ENCODE measurements around the gene PCBP3.

The PCBP3 gene

DNA sequence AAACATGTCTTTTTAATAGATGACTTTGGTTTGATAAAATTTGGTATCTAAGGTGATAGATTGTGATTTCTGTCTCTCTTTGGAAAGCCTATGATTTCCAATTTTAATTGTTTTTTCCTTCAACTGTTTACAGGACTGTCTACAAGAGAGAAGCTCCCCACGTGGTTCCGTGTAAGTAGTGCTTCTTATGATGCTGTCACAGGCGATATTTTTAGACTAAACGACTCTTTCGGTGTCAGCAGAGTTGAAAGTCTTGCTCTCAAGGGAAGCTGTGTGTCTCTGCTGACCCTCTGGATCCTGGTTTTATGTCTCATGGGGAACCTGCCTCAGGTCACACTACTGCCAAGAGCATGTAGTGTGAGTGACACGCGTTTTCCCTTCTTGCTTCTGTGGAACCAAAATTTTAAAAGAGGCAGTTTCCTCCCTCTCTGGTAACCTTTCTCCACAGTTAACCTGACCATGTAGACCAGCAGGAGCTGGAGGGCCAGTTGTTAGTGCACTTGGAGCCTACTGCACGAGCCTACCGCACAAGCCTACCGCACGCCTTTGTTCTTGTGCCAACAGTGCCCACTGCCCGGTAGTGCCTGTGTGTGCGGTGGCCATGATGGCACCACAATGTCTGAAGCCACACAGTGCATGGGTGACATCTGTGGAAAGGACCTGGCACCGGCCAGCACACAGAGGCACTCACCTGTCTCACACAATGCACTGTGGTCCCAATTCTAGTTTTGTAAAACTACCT lies 91.9 kb downstream of the PCBP3 start:
- DNase-seq: no peak

DNA sequence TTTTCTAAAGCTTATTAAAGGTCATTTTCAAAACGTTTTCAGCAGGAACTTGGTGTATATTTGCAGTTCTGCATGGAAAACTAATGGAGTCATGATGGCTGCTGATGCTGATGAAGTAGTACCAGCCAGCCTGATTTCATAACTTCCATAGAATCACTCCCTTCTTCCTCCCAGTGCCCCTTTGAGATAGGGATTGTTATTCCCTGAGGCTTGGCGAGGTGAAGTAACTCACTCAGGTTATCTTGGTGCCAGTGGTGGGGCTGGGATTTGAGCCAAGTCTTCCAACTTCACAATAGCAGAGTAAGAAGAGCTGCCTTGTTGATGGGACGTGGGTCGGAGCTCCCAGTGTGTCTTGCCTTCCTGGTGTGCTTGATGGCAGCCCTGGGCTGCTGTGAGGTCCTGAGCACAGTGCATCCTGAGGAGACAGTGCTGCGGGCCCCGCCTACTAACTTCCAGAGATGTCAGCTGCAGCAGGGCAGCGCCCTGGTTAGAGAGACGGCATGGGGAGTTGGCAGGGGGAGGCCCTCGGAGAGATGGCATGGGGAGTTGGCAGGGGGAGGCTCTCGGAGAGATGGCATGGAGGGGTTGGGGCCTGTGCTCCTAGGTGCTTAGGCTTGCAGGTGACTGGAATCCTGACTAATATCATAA lies 92.6 kb downstream of the PCBP3 start:
- DNase-seq: no peak

- DNase-seq: no peak
Measured at GRCh38 chr21:45736690-45737484, 93.4 kb downstream of the PCBP3 start.

- DNase-seq: no peak
Measured at GRCh38 chr21:45737485-45738166, 94.1 kb downstream of the PCBP3 start.

DNA sequence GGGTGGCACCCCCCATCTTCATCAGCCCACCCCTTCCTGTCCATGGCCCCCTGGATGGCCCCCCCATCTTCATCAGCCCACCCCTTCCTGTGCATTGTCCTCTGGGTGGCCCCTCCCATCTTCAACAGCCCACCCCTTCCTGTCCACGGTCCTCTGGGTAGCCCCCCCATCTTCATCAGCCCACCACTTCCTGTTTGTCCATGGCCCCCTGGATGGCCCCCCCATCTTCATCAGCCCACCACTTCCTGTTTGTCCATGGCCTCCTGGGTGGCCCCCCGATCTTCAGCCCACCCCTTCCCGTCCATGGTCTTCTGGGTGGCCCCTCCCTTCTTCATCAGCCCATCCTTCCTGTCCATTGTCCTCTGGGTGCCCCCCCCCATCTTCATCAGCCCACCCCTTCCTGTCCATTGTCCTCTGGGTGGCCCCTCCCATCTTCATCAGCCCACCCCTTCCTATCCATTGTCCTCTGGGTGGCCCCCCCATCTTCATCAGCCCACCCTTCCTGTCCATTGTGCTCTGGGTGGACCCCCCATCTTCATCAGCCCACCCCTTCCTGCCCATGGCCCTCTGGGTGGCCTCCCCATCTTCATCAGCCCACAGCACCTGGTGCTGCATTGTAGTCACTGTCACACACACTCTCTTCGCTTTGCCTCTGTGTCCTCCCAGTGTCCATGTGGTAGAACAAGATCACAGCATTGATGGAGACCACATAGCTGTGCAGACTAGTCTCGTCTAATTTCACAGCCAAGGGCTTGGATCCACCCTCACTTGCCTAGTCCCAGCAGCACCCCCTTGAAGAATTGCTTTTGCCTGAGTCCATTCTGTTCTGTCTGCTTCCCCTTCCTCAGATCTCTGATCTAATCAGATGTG lies 95.9 kb downstream of the PCBP3 start:
- DNase-seq: no peak

DNA sequence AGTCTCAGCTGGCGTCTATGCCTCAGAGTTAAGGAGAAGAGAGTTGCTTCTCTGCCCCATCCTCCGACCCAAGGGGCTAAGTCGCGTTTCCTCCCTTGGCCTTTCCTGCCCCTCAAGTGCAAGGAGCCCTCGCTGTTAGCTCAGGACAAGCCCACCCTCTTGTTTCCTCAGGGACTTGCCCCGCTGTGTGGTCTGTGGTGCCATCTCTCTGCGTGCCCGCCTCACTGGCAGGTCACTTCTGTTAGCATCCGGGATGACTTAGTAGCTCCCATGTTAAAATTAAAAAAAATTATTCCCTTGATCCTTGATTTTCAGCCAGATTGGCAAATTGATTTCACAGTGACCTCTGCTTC lies 96.5 kb downstream of the PCBP3 start:
- no peak for DNase-seq

- DNase-seq: no peak
Measured at GRCh38 chr21:45740491-45741357, 97.2 kb downstream of the PCBP3 start.

DNA sequence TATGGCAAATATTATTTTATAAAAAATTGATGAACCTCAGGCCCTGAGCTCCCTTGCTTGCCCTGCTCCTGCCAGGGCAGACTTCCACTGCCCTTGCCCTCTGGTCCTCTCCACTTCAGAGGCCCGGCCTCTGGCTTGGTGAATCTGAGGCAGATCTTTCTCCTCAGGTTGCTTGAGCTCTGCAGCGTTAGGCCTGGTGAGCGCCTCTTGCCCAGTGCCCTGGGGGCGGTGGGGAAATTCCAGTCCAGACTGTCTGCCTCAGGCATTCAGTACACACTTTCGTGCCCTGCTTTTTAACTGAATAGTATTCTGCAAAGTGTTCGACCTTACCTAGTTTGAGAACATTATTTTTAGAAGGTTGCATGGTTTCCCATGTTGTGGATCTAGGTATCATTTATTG lies 98.2 kb downstream of the PCBP3 start:
- no peak for DNase-seq

- DNase-seq: no peak
Measured at GRCh38 chr21:45742247-45742646, 98.7 kb downstream of the PCBP3 start.

- DNase-seq: no peak
Measured at GRCh38 chr21:45745256-45745655, 101.7 kb downstream of the PCBP3 start.

DNA sequence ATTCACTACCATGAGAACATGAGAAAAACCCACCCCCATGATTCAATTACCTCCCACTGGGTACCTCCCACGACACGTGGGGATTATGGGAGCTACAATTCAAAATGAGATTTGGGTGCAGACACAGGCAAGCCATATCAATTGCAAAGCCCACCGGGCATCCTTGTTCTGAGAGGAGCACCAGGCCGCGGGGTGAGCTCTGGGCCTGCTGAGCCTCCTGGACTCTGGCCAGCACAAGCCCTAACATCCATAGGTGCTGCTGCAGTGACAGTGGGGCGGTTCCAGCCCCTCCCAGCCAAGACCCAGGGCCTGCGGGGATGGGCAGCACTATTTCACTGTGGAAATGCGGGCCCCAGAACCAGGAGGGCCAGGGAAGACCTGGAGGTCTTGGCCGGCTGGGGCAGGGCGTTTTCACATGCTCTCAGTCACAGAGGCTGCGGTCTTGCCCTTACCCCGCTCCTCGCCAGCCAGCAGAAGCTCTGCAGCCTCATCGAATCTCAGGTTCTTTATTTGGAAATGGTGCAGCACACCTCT lies 103.8 kb downstream of the PCBP3 start:
- DNase-seq: no peak

DNA sequence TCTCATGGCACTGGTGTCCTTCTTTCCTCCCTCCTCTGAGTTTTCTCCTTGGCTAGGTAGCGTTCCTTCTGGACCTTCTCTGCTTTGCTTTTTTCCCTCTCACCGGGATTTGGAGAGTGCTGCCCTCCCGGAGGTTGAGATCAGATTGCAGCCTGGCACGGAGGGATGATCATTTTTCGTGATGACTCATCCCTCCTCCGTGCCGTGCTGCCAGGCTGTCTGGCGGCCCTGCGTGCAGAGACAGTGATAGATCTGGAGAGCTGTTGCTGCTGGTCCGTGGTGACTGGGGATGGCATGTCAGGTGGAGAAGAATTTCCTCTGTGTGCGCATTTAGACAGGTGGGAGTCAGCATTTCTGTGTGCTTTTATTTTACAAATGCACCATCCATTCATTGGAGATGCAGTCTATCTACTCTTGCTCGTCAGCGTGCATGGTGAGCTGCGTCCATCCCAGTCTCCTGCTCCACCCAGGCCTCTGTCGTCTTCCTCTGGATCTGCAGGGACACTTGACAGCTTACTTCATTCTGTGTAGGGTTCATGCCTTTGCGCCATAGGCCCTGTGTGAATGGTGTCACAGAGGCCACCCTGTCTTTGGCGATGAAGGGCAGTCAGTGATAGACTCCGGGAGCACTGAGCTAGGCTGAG lies 104.4 kb downstream of the PCBP3 start:
- no peak for DNase-seq

GRCh38 chr21:45748593-45748992 lies 105.1 kb downstream of the PCBP3 start:
- DNase-seq: no peak

DNA sequence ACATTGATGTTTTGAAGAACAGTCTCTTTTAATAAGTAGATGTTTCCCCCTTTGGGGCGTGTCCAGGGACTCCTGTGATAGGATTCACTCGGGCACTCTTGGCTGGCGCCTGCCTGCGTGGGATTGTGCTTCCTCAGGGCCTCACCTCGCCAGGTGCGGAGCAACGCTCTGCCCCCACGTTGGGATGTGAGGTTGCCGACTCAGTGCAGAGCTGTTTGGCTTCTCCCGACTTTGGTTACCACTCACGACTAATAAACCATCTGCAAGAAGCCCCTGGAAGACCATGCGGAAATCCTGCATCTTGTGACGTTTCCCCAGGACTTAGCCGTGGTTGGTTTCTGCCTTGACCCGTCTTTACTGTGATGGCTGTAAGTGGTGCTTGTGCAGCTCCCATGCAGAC lies 106.4 kb downstream of the PCBP3 start:
- no peak for DNase-seq

- DNase-seq: no peak
Measured at GRCh38 chr21:45750936-45751335, 107.4 kb downstream of the PCBP3 start.

DNA sequence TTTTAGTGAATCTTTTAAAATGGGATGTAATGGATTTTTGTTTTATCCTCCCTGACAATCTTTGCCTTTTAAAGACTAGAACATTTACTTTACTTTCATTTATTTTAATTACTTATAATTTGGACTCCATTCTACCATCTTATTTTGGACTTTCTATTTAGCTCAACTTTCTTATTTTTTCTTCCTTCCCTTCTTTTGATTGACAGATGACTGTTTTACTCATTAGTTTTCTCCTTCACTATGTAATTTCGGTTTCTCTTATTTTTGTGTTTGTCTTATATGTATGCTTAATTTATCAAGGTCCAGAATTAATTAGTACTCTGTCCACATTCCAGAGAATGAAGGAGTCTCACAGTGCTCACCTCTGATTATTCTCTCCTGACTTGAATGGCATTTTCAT lies 109.9 kb downstream of the PCBP3 start:
- no peak for DNase-seq

DNA sequence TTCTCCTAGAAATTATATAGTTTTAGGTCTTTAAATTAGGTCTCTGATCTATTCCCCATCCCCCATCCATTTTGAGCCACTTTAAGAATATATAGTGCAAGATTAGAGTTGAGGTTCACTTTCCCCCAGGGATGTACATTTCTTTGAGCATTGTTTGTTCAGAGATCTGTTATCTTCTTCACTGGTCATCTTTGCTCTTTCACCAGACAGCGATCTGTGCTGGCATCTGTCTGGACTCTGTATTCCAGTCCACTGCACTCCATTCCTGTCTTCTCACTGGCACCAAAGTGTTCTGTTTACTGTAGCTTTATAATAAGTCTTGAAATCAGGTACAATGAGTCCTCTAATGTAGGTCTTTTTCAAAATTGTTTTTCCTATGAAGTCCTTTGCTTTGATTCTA lies 112.5 kb downstream of the PCBP3 start:
- no peak for DNase-seq

- DNase-seq: no peak
Measured at GRCh38 chr21:45756669-45757068, 113.1 kb downstream of the PCBP3 start.

GRCh38 chr21:45761704-45762103 lies 118.2 kb downstream of the PCBP3 start:
- no peak for DNase-seq

DNA sequence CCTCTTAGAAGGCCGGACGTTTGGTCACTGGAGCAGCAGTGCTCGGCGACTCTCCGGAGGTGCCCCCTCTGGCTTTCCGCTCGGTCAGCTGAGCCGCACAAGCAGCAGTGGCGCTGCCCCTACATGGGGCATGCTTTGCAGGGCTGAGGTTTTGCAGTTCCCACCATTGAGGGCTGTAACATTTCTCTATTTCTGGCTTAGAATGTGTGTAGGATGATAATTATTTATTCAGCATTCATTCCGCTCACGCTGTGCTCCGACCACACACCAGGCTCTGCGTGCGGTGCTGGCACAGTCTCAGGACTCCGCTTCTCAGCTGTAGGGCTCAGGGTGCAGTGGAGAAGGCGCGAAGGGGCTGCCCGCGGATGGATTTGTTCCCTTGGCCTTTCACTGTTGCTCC lies 119.5 kb downstream of the PCBP3 start:
- DNase-seq: no peak

DNA sequence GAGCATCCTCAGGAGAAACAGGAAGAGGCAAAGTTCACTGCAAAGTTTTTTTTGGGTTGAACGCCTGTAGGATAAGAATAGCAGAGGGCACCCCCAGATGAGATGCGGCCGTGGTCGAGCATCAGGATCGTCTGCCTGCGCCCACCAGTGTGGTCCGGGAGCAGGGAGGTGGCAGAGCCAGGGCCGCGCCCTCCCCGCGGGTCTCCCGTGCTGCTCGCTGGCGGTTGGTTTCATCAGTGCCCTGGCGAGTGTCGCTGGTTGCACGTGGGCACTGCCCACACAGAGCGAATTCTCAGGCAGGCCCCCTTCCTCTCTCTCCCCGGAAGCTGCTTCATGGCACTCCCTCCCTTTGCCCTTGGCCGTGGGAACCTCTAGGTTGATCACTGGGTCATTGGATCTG lies 120.0 kb downstream of the PCBP3 start:
- no peak for DNase-seq
